ENCODE data around the gene PDE3B.

DNA sequence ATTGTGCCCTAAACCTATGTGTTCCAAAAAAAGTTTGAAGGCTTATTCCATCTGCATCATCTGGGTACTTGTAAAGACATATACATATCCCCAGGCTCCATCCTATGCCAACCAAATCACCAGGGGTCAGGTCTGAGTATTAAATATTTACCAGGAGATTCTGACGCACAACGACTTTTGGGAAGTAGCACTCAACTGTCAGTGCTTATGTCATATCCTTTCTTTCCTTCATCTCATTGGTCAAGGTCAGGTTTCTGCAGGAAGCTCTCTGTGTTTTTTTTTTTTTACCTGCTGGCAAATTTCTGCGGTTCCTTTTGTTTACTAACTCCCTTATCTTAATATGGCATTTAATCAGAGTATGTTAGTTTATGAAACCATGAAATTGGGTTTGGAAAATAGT, 270.9 kb downstream of the PDE3B start:
- TF ChIP-seq CTCF (IDR thresholded peaks at IDR 0.05), result no peak
- TF ChIP-seq POLR2A (IDR thresholded peaks at IDR 0.05), result no peak

Data from breast epithelium (tissue), 3 donors.